GM12801 (cell line): ENCODE results near the gene HAUS1.

Source experiments
- CTCF ChIP-seq: IDR thresholded peaks from one replicate; pipeline ENCODE4 v1.5.1; 2011; ENCODE audit warnings: control low read depth; ENCODE audit not compliant: insufficient read length; ENCODE audit errors: extremely low read depth

HAUS1 gene

GRCh38 chr18:46104128-46104911 is at the start of gene HAUS1:
Gene HAUS1, plus strand, starts transcription at chr18:46104385. Its CDS starts 27 bp downstream, at chr18:46104412.
- TF ChIP-seq CTCF: no peak

- TF ChIP-seq CTCF: no peak
Observed at GRCh38 chr18:46054956-46055837, 49.0 kb upstream of the HAUS1 start.

- TF ChIP-seq CTCF: no peak
Observed at GRCh38 chr18:46055838-46056230, 48.4 kb upstream of the HAUS1 start.

- TF ChIP-seq CTCF: no peak
Observed at GRCh38 chr18:46060359-46060841, 43.8 kb upstream of the HAUS1 start.

GRCh38 chr18:46061387-46061786 is 42.8 kb upstream of the HAUS1 start:
- TF ChIP-seq CTCF: no peak

GRCh38 chr18:46061796-46062195 is 42.4 kb upstream of the HAUS1 start:
- TF ChIP-seq CTCF: no peak

GRCh38 chr18:46062781-46063180 is 41.4 kb upstream of the HAUS1 start:
- TF ChIP-seq CTCF: no peak
